PFSK-1 (cell line): ENCODE measurements around the gene HS3ST4.

Experiments
- FOXP2 ChIP-seq: optimal IDR thresholded peaks from 2 replicates; pipeline ENCODE3; 2011; ENCODE audit warnings: borderline replicate concordance, control low read depth, inconsistent platforms; ENCODE audit not compliant: insufficient read depth; ENCODE audit errors: extremely low read length, extremely low read depth
- POLR2AphosphoS5 ChIP-seq: IDR thresholded peaks from 2 replicates; pipeline ENCODE4 v1.6.1; 2012; ENCODE audit warnings: low read depth, mild to moderate bottlenecking, control low read depth, low read length, moderate library complexity
- SIN3A ChIP-seq: IDR thresholded peaks from 2 replicates; pipeline ENCODE4 v1.6.1; 2012; ENCODE audit warnings: mild to moderate bottlenecking, low read length, moderate library complexity, borderline replicate concordance; ENCODE audit not compliant: insufficient read depth
- TAF1 ChIP-seq: IDR thresholded peaks from 2 replicates; pipeline ENCODE4 v1.6.1; 2012; ENCODE audit warnings: low read length, control low read depth, borderline replicate concordance; ENCODE audit not compliant: insufficient read depth
- TF ChIP-seq, protein P1 (sequence below), 2 experiments: IDR thresholded peaks; 2 replicates each; pipeline versions ENCODE4 v1.6.1 to v1.8.0; 2011 to 2012; ENCODE audit warnings: low read depth in 2 of 2, low read length in 2 of 2, control low read depth in 1 of 2, inconsistent platforms in 1 of 2, mild to moderate bottlenecking in 1 of 2, moderate library complexity in 1 of 2; ENCODE audit not compliant: insufficient read depth in 1 of 2

- TF ChIP-seq TAF1 = no peak
- TF ChIP-seq SIN3A = no peak
- TF ChIP-seq, protein P1, sequence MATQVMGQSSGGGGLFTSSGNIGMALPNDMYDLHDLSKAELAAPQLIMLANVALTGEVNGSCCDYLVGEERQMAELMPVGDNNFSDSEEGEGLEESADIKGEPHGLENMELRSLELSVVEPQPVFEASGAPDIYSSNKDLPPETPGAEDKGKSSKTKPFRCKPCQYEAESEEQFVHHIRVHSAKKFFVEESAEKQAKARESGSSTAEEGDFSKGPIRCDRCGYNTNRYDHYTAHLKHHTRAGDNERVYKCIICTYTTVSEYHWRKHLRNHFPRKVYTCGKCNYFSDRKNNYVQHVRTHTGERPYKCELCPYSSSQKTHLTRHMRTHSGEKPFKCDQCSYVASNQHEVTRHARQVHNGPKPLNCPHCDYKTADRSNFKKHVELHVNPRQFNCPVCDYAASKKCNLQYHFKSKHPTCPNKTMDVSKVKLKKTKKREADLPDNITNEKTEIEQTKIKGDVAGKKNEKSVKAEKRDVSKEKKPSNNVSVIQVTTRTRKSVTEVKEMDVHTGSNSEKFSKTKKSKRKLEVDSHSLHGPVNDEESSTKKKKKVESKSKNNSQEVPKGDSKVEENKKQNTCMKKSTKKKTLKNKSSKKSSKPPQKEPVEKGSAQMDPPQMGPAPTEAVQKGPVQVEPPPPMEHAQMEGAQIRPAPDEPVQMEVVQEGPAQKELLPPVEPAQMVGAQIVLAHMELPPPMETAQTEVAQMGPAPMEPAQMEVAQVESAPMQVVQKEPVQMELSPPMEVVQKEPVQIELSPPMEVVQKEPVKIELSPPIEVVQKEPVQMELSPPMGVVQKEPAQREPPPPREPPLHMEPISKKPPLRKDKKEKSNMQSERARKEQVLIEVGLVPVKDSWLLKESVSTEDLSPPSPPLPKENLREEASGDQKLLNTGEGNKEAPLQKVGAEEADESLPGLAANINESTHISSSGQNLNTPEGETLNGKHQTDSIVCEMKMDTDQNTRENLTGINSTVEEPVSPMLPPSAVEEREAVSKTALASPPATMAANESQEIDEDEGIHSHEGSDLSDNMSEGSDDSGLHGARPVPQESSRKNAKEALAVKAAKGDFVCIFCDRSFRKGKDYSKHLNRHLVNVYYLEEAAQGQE (IDR thresholded peaks at IDR 0.05; ENCODE audit: insufficient read depth in 1 of 2, low read depth in 2 of 2, low read length in 2 of 2) = no peak
- TF ChIP-seq POLR2AphosphoS5 = no peak
- TF ChIP-seq FOXP2 = no peak
These were observed 80.2 kb downstream of the HS3ST4 start for GRCh38 chr16:25771812-25772568.
